HG03135 (cell line): ENCODE results near the gene ACAD11.

Experiments used
- ATAC-seq: cut with Tn5 transposase; IDR thresholded peaks from one replicate; pipeline ENCODE4 v1.9.1; 2021; ENCODE audit warnings: mild to moderate bottlenecking, moderate library complexity; ENCODE audit not compliant: unreplicated experiment

The ACAD11 gene

DNA sequence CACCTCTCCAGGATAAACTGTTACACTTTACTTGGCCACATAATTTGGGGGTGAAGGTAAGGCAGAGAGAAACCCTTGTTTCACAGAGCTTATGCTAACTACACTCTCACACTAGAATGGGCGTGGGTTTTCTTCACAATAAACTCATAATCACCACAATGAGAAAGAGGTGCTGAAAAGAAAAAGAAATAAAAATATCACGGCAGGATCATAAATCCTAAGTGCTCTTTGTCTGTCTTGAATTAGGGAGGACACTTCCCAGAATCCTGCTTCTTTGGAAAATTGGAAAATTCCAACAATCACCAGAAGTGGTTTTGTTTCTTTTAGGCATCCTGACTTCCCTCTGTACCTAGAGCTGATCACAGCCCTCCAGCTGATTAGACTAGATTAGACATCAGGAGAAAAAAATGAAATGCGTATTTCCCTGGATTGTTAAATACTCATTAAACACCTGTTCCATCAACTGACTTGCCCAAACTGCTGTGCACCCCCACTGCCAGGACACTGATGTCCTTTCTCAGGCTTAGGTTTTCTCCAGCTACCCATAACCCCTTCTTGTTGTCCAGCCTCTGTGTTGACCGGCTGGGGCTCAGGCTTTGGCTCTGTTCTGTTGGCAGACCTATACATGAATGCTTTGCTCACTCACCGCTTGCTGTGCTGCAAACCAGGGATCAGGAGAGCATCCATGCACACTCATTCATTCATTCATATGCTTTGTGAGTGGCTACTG is 104.1 kb downstream of the ACAD11 start:
- ATAC-seq = no peak

GRCh38 chr3:132554437-132554836 is 105.2 kb downstream of the ACAD11 start:
- ATAC-seq = no peak

GRCh38 chr3:132553826-132554225 is 105.8 kb downstream of the ACAD11 start:
- ATAC-seq = no peak

DNA sequence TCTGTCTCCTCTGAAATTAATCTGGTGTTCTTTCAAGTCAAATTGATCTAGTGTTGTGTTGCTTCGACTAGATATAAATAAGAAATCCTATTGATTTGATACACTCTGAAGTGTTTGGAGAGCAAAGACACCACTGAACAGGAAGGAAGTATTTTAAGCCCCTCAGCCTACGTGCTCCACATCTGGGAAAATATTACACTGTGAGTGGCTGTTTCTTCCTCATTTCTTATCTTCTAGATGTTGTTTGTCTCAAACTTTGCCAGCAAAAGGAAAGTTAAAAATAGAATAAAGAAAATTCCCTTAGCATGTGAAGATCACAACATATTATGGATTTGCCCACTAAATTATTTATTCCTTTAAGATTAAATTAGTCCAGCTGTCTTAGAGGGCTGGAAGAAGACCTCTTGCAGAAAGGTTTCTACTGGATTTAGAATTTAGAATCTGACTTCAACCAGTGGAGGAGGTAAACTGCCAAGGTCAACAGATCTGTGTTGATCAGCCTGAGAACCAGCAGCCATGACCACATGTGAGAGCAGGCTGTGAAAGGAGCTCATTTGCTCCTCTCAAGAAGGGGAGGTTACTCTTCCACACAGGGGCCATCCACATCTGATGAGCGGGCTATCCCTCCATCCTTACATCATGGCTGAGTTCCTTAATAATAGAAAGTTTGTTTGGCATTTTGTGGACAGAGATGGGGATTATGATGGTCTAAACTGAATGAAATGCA is 108.9 kb downstream of the ACAD11 start:
- ATAC-seq = no peak

GRCh38 chr3:132549890-132550578 is 109.6 kb downstream of the ACAD11 start:
- ATAC-seq = peak; percentile 87

DNA sequence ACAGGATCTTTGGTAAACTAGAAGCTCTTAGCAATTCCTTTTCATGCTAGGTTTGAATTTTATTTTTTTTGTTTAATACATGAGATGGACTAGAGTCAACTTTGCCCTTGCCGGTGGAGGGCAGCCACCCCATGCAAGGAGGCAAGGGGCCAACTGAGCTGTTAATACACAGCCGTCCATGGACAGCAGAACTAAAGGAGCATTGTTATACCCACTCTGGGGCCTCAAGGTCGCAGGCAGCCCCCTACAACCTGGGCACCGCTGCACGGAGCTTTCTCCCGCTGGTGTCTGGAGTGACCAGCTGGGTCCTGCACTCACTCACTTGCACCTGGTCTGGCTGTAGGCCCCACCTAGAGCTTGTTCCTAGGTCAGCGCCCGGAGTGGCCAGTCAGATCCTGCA is 110.4 kb downstream of the ACAD11 start:
- no peak for ATAC-seq

DNA sequence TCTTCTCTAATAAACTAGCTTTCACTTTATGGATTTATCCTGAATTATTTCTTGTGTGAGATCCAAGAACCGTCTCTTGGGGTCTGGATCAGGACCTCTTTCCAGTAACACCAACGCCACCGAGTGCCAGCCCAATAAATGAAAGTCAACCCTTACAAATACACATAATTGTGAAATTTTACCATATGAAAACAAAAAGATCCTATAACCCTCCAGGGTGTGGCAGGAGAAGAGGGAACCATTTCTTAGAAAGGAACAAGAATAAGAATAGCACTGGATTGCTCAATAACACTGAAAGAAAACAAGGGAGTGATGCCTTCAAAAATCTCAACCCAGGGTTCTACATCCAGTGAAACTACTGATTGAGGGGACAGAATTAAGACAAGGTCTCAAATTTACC is 114.1 kb downstream of the ACAD11 start:
- no peak for ATAC-seq

DNA sequence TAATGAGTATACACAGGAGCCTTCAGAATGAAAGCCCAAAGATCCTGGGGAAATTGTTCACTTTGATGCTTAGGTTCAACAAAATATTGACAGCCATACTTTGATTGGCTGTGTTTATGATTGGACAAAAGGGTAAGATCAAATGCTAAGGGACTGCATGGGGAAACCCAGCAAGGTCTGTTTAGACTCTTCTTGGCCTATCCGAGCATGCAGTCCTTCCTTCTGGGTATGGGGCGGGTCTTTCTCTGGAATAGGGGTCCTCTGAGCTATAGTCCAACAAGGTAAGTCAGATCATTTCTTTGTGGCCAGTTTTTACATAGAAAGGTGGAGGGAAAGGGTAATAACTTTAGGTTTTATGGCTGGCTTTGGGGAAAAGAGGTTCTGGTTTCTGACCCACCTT is 115.5 kb downstream of the ACAD11 start:
- ATAC-seq = no peak

DNA sequence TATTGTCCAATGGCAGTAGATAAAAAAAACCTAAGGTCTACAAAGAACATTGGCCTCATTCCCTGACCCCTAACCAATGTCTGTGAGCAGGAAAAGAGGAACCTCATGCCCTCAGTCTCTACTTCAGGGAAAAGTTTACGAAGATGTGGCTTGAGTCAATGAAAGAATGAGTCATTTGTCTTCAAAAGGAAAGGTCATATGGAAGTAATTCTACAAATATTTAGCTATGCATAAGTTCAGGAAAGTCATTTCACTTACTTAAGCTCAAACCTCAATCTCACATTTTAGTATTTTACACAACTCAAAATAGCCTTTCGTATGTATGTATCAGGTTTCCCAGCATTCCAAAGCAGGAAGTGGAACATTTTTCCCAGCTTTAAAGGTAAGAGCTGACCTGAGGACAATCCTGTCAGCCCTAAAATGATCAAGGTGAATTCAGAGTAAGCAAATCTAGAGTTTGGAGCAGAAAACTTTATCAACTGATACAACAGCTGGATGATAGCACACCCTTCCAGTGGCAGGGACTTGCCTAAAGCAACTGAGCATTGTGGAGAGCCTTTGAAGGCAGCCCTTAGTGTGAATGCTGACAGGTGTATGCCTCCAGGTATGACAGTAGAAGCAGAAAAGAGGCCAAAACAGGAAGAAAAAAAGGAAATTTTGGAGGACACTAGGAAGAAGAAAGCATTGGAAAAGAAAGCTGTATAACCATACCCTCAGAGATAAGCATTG is 116.4 kb downstream of the ACAD11 start:
- no peak for ATAC-seq

- ATAC-seq = no peak
Measured at GRCh38 chr3:132542577-132542976, 117.0 kb downstream of the ACAD11 start.

- ATAC-seq = no peak
Measured at GRCh38 chr3:132539681-132540080, 119.9 kb downstream of the ACAD11 start.

DNA sequence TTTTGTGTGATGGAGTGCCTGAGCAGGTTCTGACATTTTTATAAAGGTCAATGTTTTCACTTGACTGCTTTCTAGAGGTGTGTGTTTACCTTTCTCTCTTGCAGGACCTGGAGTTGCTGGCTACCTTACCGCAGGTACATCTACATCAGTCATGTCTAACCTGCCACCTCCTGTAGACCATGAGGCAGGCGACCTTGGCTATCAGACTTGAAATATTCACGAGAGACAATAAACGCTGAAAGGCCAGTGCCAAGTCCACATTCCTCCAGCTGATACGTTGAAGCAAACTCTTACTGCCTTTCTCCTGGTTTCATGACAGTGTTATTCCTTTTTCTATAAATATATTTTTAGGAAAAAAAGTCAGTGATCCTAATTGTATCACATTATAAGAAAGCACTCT is 121.5 kb downstream of the ACAD11 start:
- no peak for ATAC-seq

DNA sequence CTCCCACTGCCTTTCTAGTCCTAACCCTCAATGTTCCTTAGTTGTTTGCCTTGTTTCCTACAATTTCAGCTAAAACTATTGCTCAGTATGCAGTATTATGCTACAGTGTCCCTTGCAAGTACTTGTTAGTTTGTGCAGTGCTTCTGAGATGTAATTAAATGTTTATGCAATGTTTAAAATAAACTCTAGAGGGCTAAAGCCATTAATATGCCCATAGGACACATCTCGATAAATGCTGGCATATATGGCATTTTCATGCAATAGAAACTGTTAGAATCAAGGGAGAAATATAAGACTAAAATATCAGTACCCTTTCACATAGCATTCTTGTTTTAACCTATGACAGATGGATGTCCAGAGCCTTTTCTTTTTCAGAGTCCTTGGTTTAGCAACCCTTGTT is 122.3 kb downstream of the ACAD11 start:
- no peak for ATAC-seq

DNA sequence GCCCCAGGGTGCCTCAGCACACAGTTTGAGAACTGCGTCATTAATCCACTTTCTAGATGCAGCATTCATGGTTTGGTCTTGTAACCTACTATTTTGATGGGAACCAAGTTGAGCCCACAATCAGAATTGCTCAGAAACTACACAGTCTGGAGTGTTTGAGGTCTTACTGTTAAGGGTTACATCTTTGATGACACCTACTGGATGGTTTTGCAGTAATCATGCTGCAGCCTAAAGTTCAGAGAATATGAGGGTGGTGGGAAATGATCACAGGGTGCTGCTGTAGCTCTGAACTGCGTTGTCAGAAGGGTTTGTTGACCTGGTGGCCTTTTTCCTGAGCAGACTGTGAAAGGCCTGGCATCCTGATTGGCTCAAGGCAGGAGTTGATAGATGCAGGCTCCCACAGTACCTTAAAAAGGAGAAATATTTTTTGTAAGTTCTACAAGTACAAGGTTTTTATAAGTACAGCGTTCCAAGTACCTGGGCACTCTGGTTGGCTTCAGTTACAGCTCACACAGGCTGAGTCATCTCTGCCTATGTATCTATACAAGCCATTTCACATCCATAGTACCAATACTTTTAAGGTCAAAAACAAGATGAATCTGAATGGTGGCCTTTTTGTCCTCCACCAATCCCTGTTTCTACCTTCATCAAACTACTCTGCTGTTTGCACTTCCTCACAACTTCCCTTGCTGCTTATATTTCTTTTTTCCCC is 123.0 kb downstream of the ACAD11 start:
- ATAC-seq = no peak

DNA sequence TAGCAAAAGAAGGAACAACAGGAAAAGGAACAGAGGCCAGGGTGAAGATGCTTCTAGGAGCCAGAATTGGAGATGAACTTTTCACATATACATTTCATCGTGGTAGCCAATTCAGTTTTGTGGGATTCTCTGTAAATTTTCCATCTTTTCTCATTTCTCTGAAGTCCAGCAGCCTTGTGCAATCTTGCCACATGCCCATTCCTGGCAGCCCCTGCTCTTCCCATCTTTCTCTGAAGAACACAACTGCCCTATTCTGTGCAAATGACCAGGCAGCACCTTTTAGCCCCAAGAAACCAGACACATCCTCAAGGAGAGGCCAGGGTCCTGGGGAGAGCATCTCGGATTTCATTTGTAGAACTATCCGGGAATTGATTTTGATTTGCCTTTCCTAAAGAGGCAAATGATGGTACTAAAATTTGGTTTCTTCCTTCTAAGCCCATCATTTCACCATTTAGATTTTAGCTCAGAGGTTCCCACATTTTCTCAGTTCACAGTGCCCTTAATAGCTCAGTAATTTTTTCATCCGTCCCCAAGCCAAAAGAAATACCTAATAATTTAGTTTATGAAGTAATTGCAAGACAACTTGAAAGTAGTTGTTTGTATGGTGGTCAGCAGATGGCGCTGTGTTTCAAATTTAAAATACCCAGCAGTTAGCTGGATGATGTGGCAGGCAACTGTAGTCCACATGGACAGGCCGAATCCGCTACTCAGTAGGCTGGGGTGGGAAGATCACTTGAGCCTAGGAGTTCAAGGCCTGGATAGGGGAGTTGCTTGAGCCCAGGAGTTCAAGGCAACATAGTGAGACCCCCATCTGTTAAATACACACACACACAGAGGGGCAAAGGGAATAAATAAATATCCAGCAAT is 123.8 kb downstream of the ACAD11 start:
- no peak for ATAC-seq

DNA sequence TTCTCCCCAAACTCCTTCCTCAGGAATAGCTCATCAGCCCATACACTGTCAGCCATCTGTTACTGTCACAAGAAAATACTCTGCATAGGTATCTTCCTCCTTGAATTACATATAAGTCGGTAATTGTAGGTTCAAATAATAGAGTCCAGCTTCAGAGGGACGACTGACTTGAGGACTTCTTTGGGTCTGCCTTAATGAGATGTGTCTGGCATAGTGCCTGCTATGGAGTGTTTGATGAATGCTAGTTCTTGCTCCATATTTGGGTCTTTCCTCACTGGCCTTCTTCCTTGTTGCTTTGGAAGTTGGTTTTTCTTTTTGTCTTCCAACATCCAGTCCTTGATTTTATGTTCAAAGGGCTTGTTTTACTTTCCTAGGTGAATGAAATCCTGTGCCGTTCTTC is 129.0 kb downstream of the ACAD11 start:
- ATAC-seq = no peak

DNA sequence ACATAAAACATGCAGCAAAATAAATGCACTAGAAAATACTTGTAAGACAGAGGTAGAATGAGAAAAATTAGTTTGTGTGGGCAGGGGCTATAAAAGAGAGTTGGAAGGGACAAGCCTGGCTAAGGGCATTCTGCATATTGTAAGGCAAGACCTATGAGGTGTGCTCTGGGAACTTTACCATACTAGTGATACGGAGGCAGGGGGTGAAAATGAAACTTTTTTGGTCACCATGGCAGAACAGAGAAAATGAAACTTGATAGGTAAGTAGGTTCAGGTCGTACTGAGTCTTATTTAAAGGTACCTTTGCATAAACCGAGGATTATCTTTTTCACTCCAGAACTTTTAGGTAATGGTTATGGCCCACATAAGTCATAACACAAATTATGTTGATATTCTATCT is 137.3 kb downstream of the ACAD11 start:
- ATAC-seq = peak; percentile 86

DNA sequence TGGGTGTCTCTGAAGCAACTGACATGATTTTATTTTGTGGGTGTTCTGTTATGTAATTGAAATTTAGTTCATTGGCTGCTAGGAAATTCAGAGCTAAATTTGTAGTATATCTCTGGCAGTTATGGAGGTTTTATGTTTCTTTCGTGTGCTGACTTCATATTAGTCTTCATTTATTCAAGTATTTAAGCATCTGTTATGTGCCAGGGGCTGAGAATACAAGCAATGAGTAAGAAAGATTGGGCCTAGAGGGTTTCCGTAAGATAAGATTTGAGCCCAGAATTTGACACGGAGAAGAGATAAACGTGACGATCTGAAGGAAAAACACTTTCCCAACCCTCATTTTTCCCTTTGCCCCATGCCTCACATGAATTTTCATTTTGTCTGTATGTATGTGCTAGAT is 137.7 kb downstream of the ACAD11 start:
- no peak for ATAC-seq

DNA sequence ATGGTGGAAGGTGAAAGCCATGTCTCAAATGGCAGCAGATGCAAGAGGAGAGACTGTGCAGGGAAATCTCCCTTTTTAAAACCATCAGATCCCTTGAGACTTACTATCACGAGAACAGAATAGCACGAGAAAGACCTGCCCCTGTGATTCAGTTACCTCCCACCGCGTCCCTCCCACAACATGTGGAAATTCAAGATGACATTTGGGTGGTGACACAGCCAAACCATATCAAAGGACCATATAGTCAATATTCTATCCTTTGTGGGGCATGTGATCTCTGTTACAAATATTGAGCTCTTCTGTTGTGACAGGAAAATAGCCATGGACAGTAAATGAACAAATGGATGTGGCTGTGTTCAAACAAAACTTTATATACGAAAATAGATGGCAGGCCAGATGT is 139.7 kb downstream of the ACAD11 start:
- no peak for ATAC-seq

GRCh38 chr3:132517311-132517710 is 142.3 kb downstream of the ACAD11 start:
- ATAC-seq = no peak
